Aorta (tissue), 5 donors: ENCODE measurements around the gene FLNA. TPM values are rescaled to one million over a fixed set of nuclear protein-coding genes. Genes with fewer than 3 reads are reported as not detected.

Experiments used
- ATAC-seq: fragments of 200-7000 bp; cut with Tn5 transposase; one replicate; pipeline ENCODE4 v1.9.1; 2022; ENCODE audit warnings: moderate library complexity; ENCODE audit not compliant: low FRiP score
- DNase-seq, 2 donors: peaks; one replicate each; pipeline ENCODE4 v3.0.0-alpha.2; 2020
- H3K27ac ChIP-seq, 2 donors: one replicate each; pipeline ENCODE4 v1.5.1; 2013; ENCODE audit warnings: low read length in 2 of 2, mild to moderate bottlenecking in 2 of 2, moderate library complexity in 2 of 2, control low read depth in 1 of 2, inconsistent platforms in 1 of 2, low read depth in 1 of 2
- H3K27me3 ChIP-seq, 2 donors: one replicate each; pipeline ENCODE4 v1.6.1; 2013; ENCODE audit warnings: control low read depth in 1 of 2, low read length in 1 of 2, mild to moderate bottlenecking in 1 of 2, moderate library complexity in 1 of 2; ENCODE audit not compliant: insufficient read depth in 2 of 2, control insufficient read depth in 1 of 2
- H3K36me3 ChIP-seq, 2 donors: one replicate each; pipeline ENCODE4 v1.6.1; 2013; ENCODE audit warnings: control low read depth in 1 of 2, low read length in 1 of 2, mild to moderate bottlenecking in 1 of 2; ENCODE audit not compliant: insufficient read depth in 2 of 2, control insufficient read depth in 1 of 2
- H3K4me1 ChIP-seq, 2 donors: one replicate each; pipeline ENCODE4 v1.6.1; 2013; ENCODE audit warnings: low read length in 2 of 2, control low read depth in 1 of 2, mild to moderate bottlenecking in 1 of 2, moderate library complexity in 1 of 2; ENCODE audit not compliant: insufficient read depth in 2 of 2, control insufficient read depth in 1 of 2
- H3K4me3 ChIP-seq, 2 donors: one replicate each; pipeline ENCODE4 v1.5.1; 2013; ENCODE audit warnings: low read length in 2 of 2, control low read depth in 1 of 2, mild to moderate bottlenecking in 1 of 2
- H3K9me3 ChIP-seq: one replicate; pipeline ENCODE4 v1.6.1; 2013; ENCODE audit warnings: mild to moderate bottlenecking, low read length; ENCODE audit not compliant: control insufficient read depth
- WGBS, 2 donors: extraction: QIAGEN DNeasy Blood & Tissue Kit; methylation state at CpG; one replicate each; pipeline ENCODE4 v1.1.7; 2013; 5-methylcytosine and 5-hydroxymethylcytosine counted together
- intact Hi-C, 2 donors: fragments of 100-400 bp; cut with DNase I; formaldehyde crosslinking; loops; one replicate each; pipeline versions ENCODE4 v1.14.2 to v1.15.0; 2022
- polyA plus RNA-seq, 2 donors: library from polyadenylated mRNA; stranded (reverse); fragments of 200-250 nt; gene quantifications; one replicate each; pipeline ENCODE4 v1.2.3, GENCODE V29; 2013
- total RNA-seq, 2 donors: library from RNA; stranded (reverse); fragmentation: NEBNext Ultra II Directional; extraction: Animal tissue kit (Norgen Biotek cat#: 25700); gene quantifications; one replicate each; pipeline ENCODE4 v1.2.1, GENCODE V29; 2021
- donor health status: healthy with polysubstance abuse.
- donor health status: Bipolar disorder and iron deficiency.
- donor health status: DM: no; HTN: no; CAD: no.
- donor health status: DM: no; HTN: no; CAD: no.
- donor health status: DM: yes; HTN: yes; CAD: no.

The FLNA gene
- total and polyA plus RNA-seq, 4 donors, result 515 to 7,857 (median 5,958) TPM

GRCh38 chrX:154371789-154372300 is 2.6 kb downstream of the FLNA start:
- 1 to 32% methylated on average over 42 to 43 of the region's 43 CpGs for WGBS, 2 donors
- Histone ChIP-seq H3K4me3 (peak overlapping the region; percentile 56 to 58), H3K9me3 (no peaks in the 10 kb centered on the region), H3K4me1 (no peaks in the 10 kb centered on the region), H3K36me3 (peaks cover 0 to 4% of the 10 kb centered on the region in 2 donors), H3K27me3 (no peaks in the 10 kb centered on the region), H3K27ac (peak overlapping the region in 1 of 2 donors; percentile 74)
- no peak for DNase-seq
- ATAC-seq, result peak; percentile 0
- intact Hi-C loops, result no loop called here

DNA sequence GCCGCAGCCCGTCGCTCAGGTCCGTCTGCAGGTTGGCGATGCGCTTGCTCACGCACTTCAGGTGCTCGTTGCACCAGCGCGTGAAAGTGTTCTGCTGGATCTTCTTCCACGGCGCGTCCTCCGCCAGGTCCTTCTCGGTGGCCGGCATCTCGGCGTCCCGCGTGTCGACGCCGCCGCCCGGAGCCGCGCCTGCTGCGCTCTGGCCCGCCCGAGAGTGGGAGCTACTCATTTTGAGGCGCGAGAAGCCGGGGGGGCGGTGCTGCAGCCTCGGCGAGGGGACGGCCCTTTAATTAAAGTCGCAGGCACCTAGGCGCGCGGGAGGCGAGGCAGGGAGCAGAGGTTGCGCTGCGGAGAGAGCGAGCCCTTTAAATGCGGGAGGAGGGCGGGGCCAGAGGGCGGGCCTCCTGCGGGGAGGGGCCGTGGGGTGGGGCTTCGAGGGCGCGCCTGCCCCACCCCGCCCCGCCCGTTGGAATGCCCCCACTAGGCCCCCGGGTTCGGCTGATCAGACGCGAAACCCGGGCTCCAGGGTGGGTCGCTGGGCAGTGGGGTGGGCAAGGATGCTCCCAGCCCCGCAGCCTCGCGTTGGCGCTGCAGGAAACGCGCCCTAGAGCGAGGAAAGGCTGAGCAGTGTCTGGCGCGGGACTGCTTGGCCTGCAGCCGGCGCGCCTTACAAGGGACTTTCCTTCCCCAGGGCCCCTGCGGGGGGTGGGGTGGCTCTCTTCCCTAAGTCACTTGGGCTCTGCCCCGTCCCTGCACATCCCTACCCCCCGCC is 3.2 kb downstream of the FLNA start:
- ATAC-seq (peak; percentile 73), DNase-seq (peak; percentile 95)
- H3K27ac ChIP-seq, result peak overlapping the region in 1 of 2 donors; percentile 74
- intact Hi-C loops, result no loop called here
- 0 to 28% methylated on average over 64 to 77 of the region's 77 CpGs for WGBS, 2 donors
- no peaks in the 10 kb centered on the region for H3K4me1 ChIP-seq
- no peaks in the 10 kb centered on the region for H3K9me3 ChIP-seq
- H3K36me3 ChIP-seq, result peaks cover 0 to 5% of the 10 kb centered on the region in 2 donors
- no peaks in the 10 kb centered on the region for H3K27me3 ChIP-seq
- peak overlapping the region; percentile 60 to 65 for H3K4me3 ChIP-seq

DNA sequence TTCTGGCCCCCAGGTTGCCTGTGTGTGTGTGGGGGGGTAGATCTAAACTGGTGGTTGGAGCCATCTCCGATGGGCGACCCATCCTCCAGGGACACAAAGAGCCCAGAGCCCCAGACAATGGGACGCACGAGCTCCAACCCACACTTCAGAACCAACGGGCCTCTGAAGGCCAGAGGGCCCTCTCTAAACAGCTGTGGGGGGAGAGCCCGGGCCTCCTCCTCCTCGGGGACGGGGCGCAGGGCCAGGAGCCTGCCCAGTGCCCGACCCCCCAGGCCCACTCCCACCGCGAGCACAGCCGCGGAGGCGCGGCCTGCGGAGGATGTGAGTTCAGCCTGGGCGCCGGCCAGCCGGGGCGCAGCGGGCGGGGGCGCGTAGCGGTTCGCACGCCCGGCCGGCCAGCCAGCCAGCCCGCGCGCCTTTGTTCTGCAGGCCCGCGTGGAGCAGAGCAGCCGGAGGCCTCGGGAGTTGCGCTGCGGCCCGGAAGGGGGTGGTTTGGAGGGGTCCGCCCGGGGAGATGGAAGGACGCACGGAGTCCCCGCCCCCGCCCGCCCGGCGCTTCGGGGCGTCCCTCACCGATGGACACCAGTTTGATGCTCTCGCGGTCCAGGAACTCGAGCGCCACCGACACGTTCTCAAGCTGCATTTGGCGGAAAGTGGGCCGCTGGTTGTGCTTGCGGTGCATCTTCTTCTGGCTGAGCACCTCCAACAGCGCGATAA is 4.0 kb downstream of the FLNA start:
- H3K27ac ChIP-seq, result peak overlapping the region in 1 of 2 donors; percentile 69
- H3K36me3 ChIP-seq, result peaks cover 0 to 9% of the 10 kb centered on the region in 2 donors
- no peak for ATAC-seq
- H3K27me3 ChIP-seq, result no peaks in the 10 kb centered on the region
- 0 to 25% methylated on average over 60 to 63 of the region's 63 CpGs for WGBS, 2 donors
- H3K4me1 ChIP-seq, result no peaks in the 10 kb centered on the region
- DNase-seq, result no peak
- no peaks in the 10 kb centered on the region for H3K9me3 ChIP-seq
- intact Hi-C loops, result no loop called here
- peak overlapping the region; percentile 60 to 65 for H3K4me3 ChIP-seq

GRCh38 chrX:154369449-154370299 is 4.8 kb downstream of the FLNA start:
- intact Hi-C loops, result no loop called here
- peak; percentile 89 to 91 for DNase-seq

DNA sequence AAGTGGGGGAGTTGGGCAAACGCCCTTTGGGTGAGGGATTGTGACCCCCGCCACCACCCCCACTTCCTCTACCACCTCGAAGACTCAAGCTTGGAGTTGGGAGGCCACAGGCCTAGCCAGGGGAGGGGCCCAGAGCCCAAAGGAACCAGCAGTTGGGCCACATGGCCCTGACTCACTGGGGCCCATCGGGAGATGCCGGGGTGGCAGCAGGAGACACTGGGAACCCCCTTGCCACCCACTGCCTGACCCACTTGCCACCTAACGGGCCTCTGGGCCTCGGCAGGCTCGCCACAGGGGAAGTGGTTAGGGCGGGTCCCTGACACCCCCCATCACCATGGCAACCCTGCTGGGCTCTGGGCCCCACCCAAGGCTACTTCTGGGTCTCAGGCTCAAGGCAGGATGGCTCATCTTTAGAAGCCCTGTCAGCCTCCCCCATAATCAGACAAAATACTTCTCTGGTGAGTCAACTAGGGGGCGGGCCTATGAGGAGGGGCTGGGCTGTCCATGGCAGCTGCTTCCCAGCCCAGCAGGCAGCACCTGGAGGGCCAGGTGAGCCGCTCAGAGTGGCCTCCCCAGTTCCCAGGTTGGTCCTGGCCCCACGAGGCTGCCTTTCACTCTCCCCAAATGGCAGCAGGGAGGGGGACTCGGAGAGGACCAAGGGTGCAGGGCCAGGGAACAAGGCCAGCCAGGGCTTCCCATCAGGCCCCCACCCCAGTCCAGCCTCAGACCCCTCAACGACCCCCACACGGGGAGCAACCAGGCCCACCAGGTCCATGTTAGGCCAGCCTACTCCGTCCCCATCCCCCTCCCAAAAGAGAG is 5.6 kb downstream of the FLNA start:
- Histone ChIP-seq H3K27me3 (no peaks in the 10 kb centered on the region), H3K4me1 (no peaks in the 10 kb centered on the region), H3K36me3 (peaks cover 0 to 12% of the 10 kb centered on the region in 2 donors), H3K9me3 (no peaks in the 10 kb centered on the region), H3K27ac (peak overlapping the region in 1 of 2 donors; percentile 88), H3K4me3 (peak overlapping the region; percentile 24 to 44)
- 2 to 39% methylated on average over 15 to 16 of the region's 16 CpGs for WGBS, 2 donors
- intact Hi-C loops, result no loop called here
- DNase-seq, result peak; percentile 90 to 92
- peak; percentile 37 for ATAC-seq

More at GRCh38 chrX:154369449-154370299, 4.8 kb downstream of the FLNA start:
- peak overlapping the region in 1 of 2 donors; percentile 88 for H3K27ac ChIP-seq
- H3K9me3 ChIP-seq, result no peaks in the 10 kb centered on the region
- peak; percentile 67 for ATAC-seq
- H3K36me3 ChIP-seq, result peaks cover 0 to 9% of the 10 kb centered on the region in 2 donors
- H3K27me3 ChIP-seq, result no peaks in the 10 kb centered on the region
- WGBS, 2 donors, result 2 to 47% methylated on average over 13 of the region's 13 CpGs
- no peaks in the 10 kb centered on the region for H3K4me1 ChIP-seq
- peak overlapping the region; percentile 60 to 65 for H3K4me3 ChIP-seq

DNA sequence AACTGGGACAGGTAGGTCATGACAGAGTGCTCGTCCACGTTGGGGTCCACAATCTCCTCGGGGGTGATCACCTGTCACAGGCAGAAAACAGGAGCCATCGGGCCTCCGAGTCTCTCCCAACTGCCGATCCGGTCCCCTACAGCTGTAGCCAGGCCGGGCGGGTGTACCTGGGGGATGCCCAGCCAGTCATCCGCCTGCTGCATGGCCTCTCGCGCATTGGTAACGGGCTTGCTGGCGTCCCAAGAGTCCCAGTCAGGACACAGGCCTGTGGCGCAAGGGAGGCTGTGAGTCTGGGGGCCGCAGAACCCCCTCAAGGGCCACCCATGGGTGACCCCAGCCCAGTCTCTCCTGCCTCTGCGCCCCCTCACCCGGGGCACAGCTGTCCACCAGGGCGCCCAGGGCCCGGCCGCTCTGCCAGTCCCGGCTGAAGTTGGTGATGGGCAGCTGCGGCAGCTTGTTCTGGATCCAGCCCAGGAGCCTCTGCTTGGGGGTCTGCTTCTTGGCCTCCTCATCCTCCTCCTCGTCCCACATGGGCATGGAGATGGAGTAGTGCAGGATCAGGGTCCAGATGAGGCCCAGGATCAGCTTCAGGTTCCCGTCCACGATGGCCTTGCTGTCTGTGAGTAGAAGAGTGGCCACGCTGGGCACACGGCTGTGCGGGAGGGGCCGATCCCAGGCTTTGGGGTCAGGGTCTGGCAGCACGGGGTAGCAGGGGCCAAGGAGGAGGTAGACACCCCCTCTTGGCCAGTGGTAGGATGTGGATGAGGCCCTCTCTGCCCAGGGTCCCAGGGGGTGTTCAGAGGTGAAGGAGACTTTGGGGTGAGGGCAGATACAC is 6.7 kb downstream of the FLNA start:
- Histone ChIP-seq H3K27me3 (no peaks in the 10 kb centered on the region), H3K36me3 (peaks cover 0 to 14% of the 10 kb centered on the region in 2 donors), H3K4me1 (no peaks in the 10 kb centered on the region), H3K9me3 (no peaks in the 10 kb centered on the region), H3K27ac (peak overlapping the region in 1 of 2 donors; percentile 74), H3K4me3 (peak overlapping the region in 1 of 2 donors; percentile 2)
- ATAC-seq (no peak), DNase-seq (no peak)
- intact Hi-C loops, result no loop called here
- 18 to 58% methylated on average over 31 of the region's 31 CpGs for WGBS, 2 donors

GRCh38 chrX:154366666-154367055 is 7.8 kb downstream of the FLNA start:
- Histone ChIP-seq H3K4me3 (no peak overlapping the region), H3K27ac (peak overlapping the region in 1 of 2 donors; percentile 74), H3K9me3 (no peaks in the 10 kb centered on the region), H3K4me1 (no peaks in the 10 kb centered on the region), H3K36me3 (peaks cover 0 to 17% of the 10 kb centered on the region in 2 donors), H3K27me3 (no peaks in the 10 kb centered on the region)
- WGBS, 2 donors, result 13 to 54% methylated on average over 10 to 11 of the region's 11 CpGs
- intact Hi-C loops, result no loop called here
- DNase-seq (no peak), ATAC-seq (no peak)
